Endodermal cell (in vitro differentiated cells): ENCODE measurements around the gene CYSLTR2. TPM values are rescaled to one million over a fixed set of nuclear protein-coding genes. Genes with fewer than 3 reads are reported as not detected.
A peak's percentile ranks its signal among the peaks of the same experiment; 100 is the strongest.

Experiments used
- DNase-seq: peaks from one replicate; pipeline ENCODE4 v3.0.0-alpha.2; 2017
- H3K27ac ChIP-seq: 2 replicates; pipeline ENCODE4 v1.5.1; 2013; ENCODE audit warnings: mild to moderate bottlenecking, low read depth, low read length, moderate library complexity
- H3K27me3 ChIP-seq: 2 replicates; pipeline ENCODE4 v1.6.1; 2013; ENCODE audit warnings: mild to moderate bottlenecking, low read length, moderate library complexity; ENCODE audit not compliant: insufficient read depth, control insufficient read depth, poor library complexity, severe bottlenecking
- H3K36me3 ChIP-seq: 2 replicates; pipeline ENCODE4 v1.7.0; 2013; ENCODE audit warnings: mild to moderate bottlenecking, low read length, moderate library complexity; ENCODE audit not compliant: control insufficient read depth, insufficient read depth
- H3K4me1 ChIP-seq: one replicate; pipeline ENCODE4 v1.7.0; 2013; ENCODE audit warnings: low read length; ENCODE audit not compliant: control insufficient read depth, insufficient read depth
- H3K4me3 ChIP-seq: 2 replicates; pipeline ENCODE4 v1.5.1; 2013; ENCODE audit warnings: mild to moderate bottlenecking, low read length, moderate library complexity
- H3K9ac ChIP-seq: 2 replicates; pipeline ENCODE4 v1.6.1; 2013; ENCODE audit warnings: mild to moderate bottlenecking, low read length, moderate library complexity; ENCODE audit not compliant: poor library complexity, severe bottlenecking; ENCODE audit errors: extremely low read depth
- H3K9me3 ChIP-seq: 2 replicates; pipeline ENCODE4 v1.6.1; 2013; ENCODE audit warnings: mild to moderate bottlenecking, low read length, moderate library complexity; ENCODE audit not compliant: control insufficient read depth
- H3K27ac Mint-ChIP-seq: 2 replicates; pipeline ENCODE4 v1.8.0; 2020; ENCODE audit warnings: mixed read lengths
- H3K27me3 Mint-ChIP-seq: 2 replicates; pipeline ENCODE4 v1.8.0; 2021; ENCODE audit warnings: mild to moderate bottlenecking, mixed read lengths; ENCODE audit not compliant: insufficient read depth
- H3K36me3 Mint-ChIP-seq: 2 replicates; pipeline ENCODE4 v1.8.0; 2020; ENCODE audit warnings: low read depth, mixed read lengths
- H3K4me1 Mint-ChIP-seq: 2 replicates; pipeline ENCODE4 v1.8.0; 2020; ENCODE audit warnings: mixed read lengths
- H3K4me3 Mint-ChIP-seq: 2 replicates; pipeline ENCODE4 v1.8.0; 2020; ENCODE audit warnings: mild to moderate bottlenecking, moderate library complexity, mixed read lengths
- H3K9me3 Mint-ChIP-seq: 2 replicates; pipeline ENCODE4 v1.8.0; 2020; ENCODE audit warnings: mild to moderate bottlenecking, mixed read lengths
- WGBS, 2 experiments: methylation state at CpG; one replicate each; pipeline versions ENCODE4 v1.1.5 to v1.1.7; 2013; ENCODE audit warnings: missing lambda C conversion rate in 2 of 2, mixed read lengths in 1 of 2; ENCODE audit not compliant: insufficient coverage in 1 of 2, insufficient read length in 1 of 2; 5-methylcytosine and 5-hydroxymethylcytosine counted together
- total RNA-seq, 2 donors: library from RNA; stranded (reverse); fragmentation: NEBNext Ultra II Directional in 1 of 2; extraction: Animal tissue kit (Norgen Biotek cat#: 25700) in 1 of 2; gene quantifications; 2 replicates in 1 of 2; 3 replicates in 1 of 2; pipeline ENCODE4 v1.2.1, GENCODE V29; 2021
- TF ChIP-seq, protein P1 (sequence below): fragments of 200-600 bp; sonication (generic); conservative IDR thresholded peaks from 2 replicates; pipeline ENCODE4 v1.5.0; 2021; ENCODE audit warnings: antibody characterized with exemption, mild to moderate bottlenecking

The CYSLTR2 gene
- total RNA-seq, 2 donors from 2014 or later = not detected

- peaks cover 57% of the 10 kb centered on the region for H3K9me3 Mint-ChIP-seq
- no peak overlapping the region for H3K9ac ChIP-seq
- H3K27ac ChIP-seq = no peak overlapping the region
- H3K4me1 ChIP-seq = no peaks in the 10 kb centered on the region
- H3K4me3 Mint-ChIP-seq = no peak overlapping the region
- H3K9me3 ChIP-seq = peaks cover 47% of the 10 kb centered on the region
- no peak overlapping the region for H3K27ac Mint-ChIP-seq
- TF ChIP-seq, protein P1, sequence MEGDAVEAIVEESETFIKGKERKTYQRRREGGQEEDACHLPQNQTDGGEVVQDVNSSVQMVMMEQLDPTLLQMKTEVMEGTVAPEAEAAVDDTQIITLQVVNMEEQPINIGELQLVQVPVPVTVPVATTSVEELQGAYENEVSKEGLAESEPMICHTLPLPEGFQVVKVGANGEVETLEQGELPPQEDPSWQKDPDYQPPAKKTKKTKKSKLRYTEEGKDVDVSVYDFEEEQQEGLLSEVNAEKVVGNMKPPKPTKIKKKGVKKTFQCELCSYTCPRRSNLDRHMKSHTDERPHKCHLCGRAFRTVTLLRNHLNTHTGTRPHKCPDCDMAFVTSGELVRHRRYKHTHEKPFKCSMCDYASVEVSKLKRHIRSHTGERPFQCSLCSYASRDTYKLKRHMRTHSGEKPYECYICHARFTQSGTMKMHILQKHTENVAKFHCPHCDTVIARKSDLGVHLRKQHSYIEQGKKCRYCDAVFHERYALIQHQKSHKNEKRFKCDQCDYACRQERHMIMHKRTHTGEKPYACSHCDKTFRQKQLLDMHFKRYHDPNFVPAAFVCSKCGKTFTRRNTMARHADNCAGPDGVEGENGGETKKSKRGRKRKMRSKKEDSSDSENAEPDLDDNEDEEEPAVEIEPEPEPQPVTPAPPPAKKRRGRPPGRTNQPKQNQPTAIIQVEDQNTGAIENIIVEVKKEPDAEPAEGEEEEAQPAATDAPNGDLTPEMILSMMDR = no peak
- H3K36me3 ChIP-seq = no peaks in the 10 kb centered on the region
- peaks cover 15% of the 10 kb centered on the region for H3K4me1 Mint-ChIP-seq
- peaks cover 8% of the 10 kb centered on the region for H3K36me3 Mint-ChIP-seq
- WGBS, 2 experiments = 50 to 63% methylated on average over 2 to 3 of the region's 3 CpGs
- no peaks in the 10 kb centered on the region for H3K27me3 ChIP-seq
- H3K27me3 Mint-ChIP-seq = peaks cover 3% of the 10 kb centered on the region
- peak; percentile 41 for DNase-seq
- no peak overlapping the region for H3K4me3 ChIP-seq
Measured at GRCh38 chr13:48621056-48621455, 32.7 kb upstream of the CYSLTR2 start.

DNA sequence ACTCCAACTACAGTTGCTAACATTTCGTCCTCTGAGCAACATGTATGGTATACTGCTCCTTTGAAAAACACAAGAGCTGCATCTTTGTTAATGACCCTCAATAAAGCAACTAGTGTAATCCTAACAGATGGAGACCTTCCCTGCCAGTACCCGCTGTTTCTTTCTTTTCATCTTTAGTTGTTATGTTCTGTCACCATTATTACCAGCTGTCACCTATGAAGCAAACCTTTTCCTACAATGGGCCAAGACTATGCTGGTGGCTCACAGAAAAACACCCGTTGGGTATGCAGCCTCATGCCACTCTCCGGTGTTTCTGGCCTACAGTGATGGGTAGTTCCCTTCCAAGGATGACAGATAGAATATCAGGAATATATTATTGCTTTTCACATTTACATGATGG, 29.7 kb upstream of the CYSLTR2 start:
- Histone ChIP-seq H3K4me1 (no peaks in the 10 kb centered on the region), H3K9me3 (peaks cover 35% of the 10 kb centered on the region), H3K9ac (no peak overlapping the region), H3K27ac (no peak overlapping the region), H3K27me3 (no peaks in the 10 kb centered on the region), H3K36me3 (no peaks in the 10 kb centered on the region), H3K4me3 (no peak overlapping the region)
- peaks cover 49% of the 10 kb centered on the region for H3K9me3 Mint-ChIP-seq
- DNase-seq = no peak
- H3K27ac Mint-ChIP-seq = no peak overlapping the region
- H3K36me3 Mint-ChIP-seq = peaks cover 5% of the 10 kb centered on the region
- peaks cover 1% of the 10 kb centered on the region for H3K27me3 Mint-ChIP-seq
- TF ChIP-seq, protein P1 = no peak
- H3K4me1 Mint-ChIP-seq = peaks cover 22% of the 10 kb centered on the region
- H3K4me3 Mint-ChIP-seq = no peak overlapping the region
- 80 to 100% methylated on average over 1 to 4 of the region's 4 CpGs for WGBS, 2 experiments

DNA sequence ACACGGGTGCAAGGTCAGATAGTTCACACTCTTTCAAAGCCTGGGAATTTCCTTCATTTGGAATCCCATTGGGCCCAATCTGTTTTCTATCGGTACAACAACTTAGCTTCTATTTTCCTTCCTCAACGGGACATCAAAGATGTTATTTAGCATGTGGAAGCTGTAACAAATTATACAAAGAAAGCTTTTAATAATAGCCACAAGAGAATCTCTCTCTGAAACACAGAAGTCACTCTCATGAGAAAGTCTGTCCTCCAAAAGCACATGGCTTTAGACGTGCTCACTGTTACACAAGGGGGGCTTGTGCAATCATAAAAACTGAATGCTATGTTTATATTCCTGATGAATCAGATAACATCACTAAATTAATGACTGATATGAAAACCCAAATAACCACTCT, 28.9 kb upstream of the CYSLTR2 start:
- Mint-ChIP-seq H3K27ac (no peak overlapping the region), H3K36me3 (peaks cover 5% of the 10 kb centered on the region), H3K4me1 (peaks cover 26% of the 10 kb centered on the region), H3K9me3 (peaks cover 42% of the 10 kb centered on the region), H3K27me3 (peaks cover 1% of the 10 kb centered on the region), H3K4me3 (no peak overlapping the region)
- Histone ChIP-seq H3K27me3 (no peaks in the 10 kb centered on the region), H3K27ac (no peak overlapping the region), H3K9me3 (peaks cover 27% of the 10 kb centered on the region), H3K4me3 (no peak overlapping the region), H3K9ac (no peak overlapping the region), H3K4me1 (no peaks in the 10 kb centered on the region), H3K36me3 (no peaks in the 10 kb centered on the region)
- TF ChIP-seq, protein P1 = no peak
- WGBS, 2 experiments = 91 to 92% methylated on average over 1 to 4 of the region's 4 CpGs
- DNase-seq = no peak
